ENCODE results near the gene REEP6. TPM values are rescaled to one million over a fixed set of nuclear protein-coding genes. Genes with fewer than 3 reads are reported as not detected.

REEP6 gene
- total and polyA plus RNA-seq, 2 of the 8 experiments (the other 6 are each of a cell fraction or from before 2014, with no cell fraction given) = 12.6 to 20.7 TPM

GRCh38 chr19:1470055-1470304 lies 21.0 kb upstream of the REEP6 start:
- peak overlapping the region; percentile 29 to 56 (median 34); a peak in 3 of 8 replicates for H3K4me3 ChIP-seq (ENCODE audit: extremely low read depth in 1 of 4, insufficient read depth in 2 of 4, low read depth in 3 of 4, low read length in 4 of 4)
- H4K20me1 ChIP-seq (replicated peaks in 1 of 2; ENCODE audit: control insufficient read depth in 1 of 2, insufficient read depth in 2 of 2, low read length in 2 of 2) = peaks cover 23 to 60% of the 10 kb centered on the region in 2 experiments
- no peak overlapping the region for H2AFZ ChIP-seq (ENCODE audit: low read length)
- no peak overlapping the region for H3K4ac ChIP-seq (replicated peaks; ENCODE audit: insufficient read length, low read depth, low read length)
- peak overlapping the region; percentile 86 to 91 for H3K4me2 ChIP-seq (ENCODE audit: insufficient read depth in 1 of 2, low read depth in 2 of 2, low read length in 2 of 2)
- 30% methylated on average over 13 of the region's 22 CpGs; no CpG with 5 or more reads in 1 of the 2 experiments for WGBS, 2 experiments (ENCODE audit: extremely low coverage in 1 of 2, insufficient coverage in 1 of 2, insufficient read length in 1 of 2, insufficient replicate concordance in 2 of 2, low coverage in 1 of 2, low lambda C conversion rate in 2 of 2, missing lambda C conversion rate in 1 of 2)
- H3K79me1 ChIP-seq (ENCODE audit: low read depth, low read length) = no peaks in the 10 kb centered on the region
- POLR2A ChIA-PET (ENCODE audit: partially characterized antibody) = interaction anchor here (5.5 kb wide), 2 partner anchors 13 to 28 kb away, joined by 55 to 72 read pairs; no protein-coding TSS in a partner anchor
- TF ChIP-seq, protein P1, sequence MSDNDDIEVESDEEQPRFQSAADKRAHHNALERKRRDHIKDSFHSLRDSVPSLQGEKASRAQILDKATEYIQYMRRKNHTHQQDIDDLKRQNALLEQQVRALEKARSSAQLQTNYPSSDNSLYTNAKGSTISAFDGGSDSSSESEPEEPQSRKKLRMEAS (IDR thresholded peaks at IDR 0.05) = 0 out of 2 replicates have a peak, but pooled peaks have one; percentile 2
- no peak for TF ChIP-seq GABPA (IDR thresholded peaks at IDR 0.05; ENCODE audit: borderline replicate concordance, insufficient read depth, low read length)
- H3K9me3 ChIP-seq (ENCODE audit: insufficient read depth in 2 of 2, low read depth in 1 of 2, low read length in 1 of 2) = peaks cover 0 to 7% of the 10 kb centered on the region in 2 experiments; a peak in 1 of 4 replicates
- H2BK15ac ChIP-seq (ENCODE audit: low read length) = no peak overlapping the region
- H2BK120ac ChIP-seq (replicated peaks; ENCODE audit: low read depth, low read length) = no peak overlapping the region
- H4K91ac ChIP-seq (replicated peaks; ENCODE audit: insufficient read length, low read length) = no peak overlapping the region
- H3K4me1 ChIP-seq (replicated peaks in 1 of 4; ENCODE audit: control insufficient read depth in 3 of 4, insufficient read depth in 4 of 4, low read length in 3 of 4) = peaks cover 0 to 50% (median 27%) of the 10 kb centered on the region in 4 experiments; a peak in 5 of 7 replicates
- no peak overlapping the region for H3K9ac ChIP-seq (replicated peaks in 1 of 4; ENCODE audit: extremely low read depth in 1 of 4, low read depth in 3 of 4, low read length in 3 of 4)
- CTCF ChIA-PET (ENCODE audit: partially characterized antibody) = no interaction called here
- H2AK5ac ChIP-seq (ENCODE audit: low read depth, low read length) = no peak overlapping the region
- no peak overlapping the region for H2BK12ac ChIP-seq (ENCODE audit: low read depth, low read length)
- peaks cover 13% of the 10 kb centered on the region; the same call in 1 of the 2 replicates for H3K23me2 ChIP-seq (ENCODE audit: low read depth, low read length)
- H4K5ac ChIP-seq (ENCODE audit: insufficient read length, low read depth, low read length) = no peak overlapping the region
- H3K79me2 ChIP-seq (ENCODE audit: control insufficient read depth in 1 of 2, insufficient read depth in 2 of 2, low read length in 2 of 2) = no peaks in the 10 kb centered on the region
- H2BK20ac ChIP-seq (ENCODE audit: low read length) = no peak overlapping the region
- no peak for FAIRE-seq
- peak overlapping the region; percentile 79; the same call in 1 of the 2 replicates for H4K8ac ChIP-seq (ENCODE audit: extremely low read depth, insufficient read depth, low read length)
- no peak overlapping the region for H2BK5ac ChIP-seq (ENCODE audit: low read depth, low read length)
- peaks cover 0 to 41% (median 0%) of the 10 kb centered on the region in 4 experiments; a peak in 2 of 8 replicates for H3K36me3 ChIP-seq (ENCODE audit: control insufficient read depth in 2 of 4, insufficient read depth in 4 of 4, low read length in 3 of 4)
- no peak overlapping the region for H3K27ac ChIP-seq (ENCODE audit: low read depth, low read length)
- H3K18ac ChIP-seq (ENCODE audit: extremely low read depth, low read length) = no peak overlapping the region
- no peak for DNase-seq (ENCODE audit: low read depth in 1 of 2, low spot score in 2 of 2)
- H3K14ac ChIP-seq (ENCODE audit: insufficient read length) = no peak overlapping the region
- no peak overlapping the region for H3K23ac ChIP-seq (ENCODE audit: insufficient read length)
- no peak overlapping the region for H3K56ac ChIP-seq (replicated peaks; ENCODE audit: insufficient read length, low read depth, low read length)
- peaks cover 64 to 84% (median 81%) of the 10 kb centered on the region in 4 experiments for H3K27me3 ChIP-seq (replicated peaks in 1 of 4; ENCODE audit: control insufficient read depth in 3 of 4, extremely low read depth in 1 of 4, insufficient read depth in 3 of 4, low read length in 3 of 4)

Measured in H1 (cell line).